ENCODE results near the gene INTS1. TPM values are rescaled to one million over a fixed set of nuclear protein-coding genes. Genes with fewer than 3 reads are reported as not detected.

The INTS1 gene
- total RNA-seq, 1 experiment from 2014 or later = 161 TPM

DNA sequence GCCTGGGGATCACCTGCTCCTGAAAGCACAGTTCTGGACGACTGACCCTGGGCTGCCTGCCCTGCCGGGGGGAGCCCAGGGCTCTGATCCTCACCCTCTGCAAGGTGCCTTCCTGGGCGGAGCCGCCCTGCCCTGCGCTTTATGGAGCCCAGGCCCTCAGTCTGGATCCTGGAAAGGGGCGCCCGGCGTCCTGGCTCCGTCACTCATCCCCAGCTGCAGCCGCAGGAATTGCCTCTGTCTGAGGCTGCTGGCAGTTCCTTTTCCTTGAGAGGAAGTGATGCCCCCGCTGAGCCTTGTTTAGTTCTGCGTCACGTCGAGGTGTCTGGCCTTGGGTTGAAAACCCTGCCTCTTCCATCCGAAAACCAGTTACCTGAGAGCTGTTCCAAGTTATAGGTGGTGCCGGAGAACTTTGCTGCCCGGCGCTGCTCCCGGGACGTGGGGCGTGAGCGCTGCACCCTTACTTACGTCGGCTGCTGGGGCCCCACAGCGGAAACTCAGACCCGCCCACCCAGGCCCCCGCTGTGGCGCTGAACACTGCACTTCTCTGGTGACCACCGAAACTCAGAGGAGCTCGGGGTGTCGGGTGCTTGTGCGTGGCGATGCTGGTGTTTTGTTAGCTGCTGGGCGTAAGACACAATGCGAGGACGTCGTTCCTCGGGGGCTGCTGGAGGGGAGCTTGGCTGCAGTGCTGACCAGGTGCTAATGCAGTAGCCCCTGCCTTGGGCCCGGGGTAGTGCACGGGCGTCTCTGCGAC lies 31.7 kb upstream of the INTS1 start:
- no peak for DNase-seq (ENCODE audit: low spot score)
- no peaks in the 10 kb centered on the region for H3K36me3 Mint-ChIP-seq
- H3K4me1 Mint-ChIP-seq = peaks cover 34% of the 10 kb centered on the region
- ATAC-seq = no peak
- H3K9me3 Mint-ChIP-seq = no peaks in the 10 kb centered on the region
- CTCF ChIA-PET = interaction anchor here (2.1 to 3.0 kb wide), 3 partner anchors 12 to 62 kb away, joined by 7 to 20 read pairs (median 8); partner anchors contain the start of gene TMEM184A
- no peak overlapping the region; the same call in 1 of the 2 replicates for H3K27ac Mint-ChIP-seq
- H3K4me3 Mint-ChIP-seq = no peak overlapping the region
- TF ChIP-seq PRRX2 (CRISPR knock-in tag; IDR thresholded peaks at IDR 0.05) (no peak), HMGA2 (CRISPR knock-in tag; IDR thresholded peaks at IDR 0.05) (no peak), NFYB (CRISPR knock-in tag; conservative IDR thresholded peaks at IDR 0.05; ENCODE audit: low read depth) (no peak), FOXJ3 (CRISPR knock-in tag; IDR thresholded peaks at IDR 0.05; ENCODE audit: borderline replicate concordance) (no peak), SP1 (CRISPR knock-in tag; conservative IDR thresholded peaks at IDR 0.05) (no peak), OVOL2 (CRISPR knock-in tag; IDR thresholded peaks at IDR 0.05; ENCODE audit: borderline replicate concordance) (no peak), ZNF423 (CRISPR knock-in tag; IDR thresholded peaks at IDR 0.05) (no peak), NFATC4 (CRISPR knock-in tag; IDR thresholded peaks at IDR 0.05) (no peak), ETV6 (CRISPR knock-in tag; IDR thresholded peaks at IDR 0.05) (no peak), ZNF416 (CRISPR knock-in tag; IDR thresholded peaks at IDR 0.05) (no peak), ZBTB21 (CRISPR knock-in tag; IDR thresholded peaks at IDR 0.05; ENCODE audit: borderline replicate concordance) (no peak), CREM (CRISPR knock-in tag; IDR thresholded peaks at IDR 0.05) (no peak), JAZF1 (CRISPR knock-in tag; IDR thresholded peaks at IDR 0.05) (no peak)
- TF ChIP-seq, protein P1, sequence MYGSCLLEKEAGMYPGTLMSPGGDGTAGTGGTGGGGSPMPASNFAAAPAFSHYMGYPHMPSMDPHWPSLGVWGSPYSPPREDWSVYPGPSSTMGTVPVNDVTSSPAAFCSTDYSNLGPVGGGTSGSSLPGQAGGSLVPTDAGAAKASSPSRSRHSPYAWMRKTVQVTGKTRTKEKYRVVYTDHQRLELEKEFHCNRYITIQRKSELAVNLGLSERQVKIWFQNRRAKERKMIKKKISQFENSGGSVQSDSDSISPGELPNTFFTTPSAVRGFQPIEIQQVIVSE (CRISPR knock-in tag; IDR thresholded peaks at IDR 0.05; ENCODE audit: borderline replicate concordance) = no peak
- TF ChIP-seq, protein P2, sequence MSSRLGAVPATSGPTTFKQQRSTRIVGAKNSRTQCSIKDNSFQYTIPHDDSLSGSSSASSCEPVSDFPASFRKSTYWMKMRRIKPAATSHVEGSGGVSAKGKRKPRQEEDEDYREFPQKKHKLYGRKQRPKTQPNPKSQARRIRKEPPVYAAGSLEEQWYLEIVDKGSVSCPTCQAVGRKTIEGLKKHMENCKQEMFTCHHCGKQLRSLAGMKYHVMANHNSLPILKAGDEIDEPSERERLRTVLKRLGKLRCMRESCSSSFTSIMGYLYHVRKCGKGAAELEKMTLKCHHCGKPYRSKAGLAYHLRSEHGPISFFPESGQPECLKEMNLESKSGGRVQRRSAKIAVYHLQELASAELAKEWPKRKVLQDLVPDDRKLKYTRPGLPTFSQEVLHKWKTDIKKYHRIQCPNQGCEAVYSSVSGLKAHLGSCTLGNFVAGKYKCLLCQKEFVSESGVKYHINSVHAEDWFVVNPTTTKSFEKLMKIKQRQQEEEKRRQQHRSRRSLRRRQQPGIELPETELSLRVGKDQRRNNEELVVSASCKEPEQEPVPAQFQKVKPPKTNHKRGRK (CRISPR knock-in tag; IDR thresholded peaks at IDR 0.05; ENCODE audit: borderline replicate concordance) = no peak
- TF ChIP-seq, protein P3, sequence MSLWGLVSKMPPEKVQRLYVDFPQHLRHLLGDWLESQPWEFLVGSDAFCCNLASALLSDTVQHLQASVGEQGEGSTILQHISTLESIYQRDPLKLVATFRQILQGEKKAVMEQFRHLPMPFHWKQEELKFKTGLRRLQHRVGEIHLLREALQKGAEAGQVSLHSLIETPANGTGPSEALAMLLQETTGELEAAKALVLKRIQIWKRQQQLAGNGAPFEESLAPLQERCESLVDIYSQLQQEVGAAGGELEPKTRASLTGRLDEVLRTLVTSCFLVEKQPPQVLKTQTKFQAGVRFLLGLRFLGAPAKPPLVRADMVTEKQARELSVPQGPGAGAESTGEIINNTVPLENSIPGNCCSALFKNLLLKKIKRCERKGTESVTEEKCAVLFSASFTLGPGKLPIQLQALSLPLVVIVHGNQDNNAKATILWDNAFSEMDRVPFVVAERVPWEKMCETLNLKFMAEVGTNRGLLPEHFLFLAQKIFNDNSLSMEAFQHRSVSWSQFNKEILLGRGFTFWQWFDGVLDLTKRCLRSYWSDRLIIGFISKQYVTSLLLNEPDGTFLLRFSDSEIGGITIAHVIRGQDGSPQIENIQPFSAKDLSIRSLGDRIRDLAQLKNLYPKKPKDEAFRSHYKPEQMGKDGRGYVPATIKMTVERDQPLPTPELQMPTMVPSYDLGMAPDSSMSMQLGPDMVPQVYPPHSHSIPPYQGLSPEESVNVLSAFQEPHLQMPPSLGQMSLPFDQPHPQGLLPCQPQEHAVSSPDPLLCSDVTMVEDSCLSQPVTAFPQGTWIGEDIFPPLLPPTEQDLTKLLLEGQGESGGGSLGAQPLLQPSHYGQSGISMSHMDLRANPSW (CRISPR knock-in tag; conservative IDR thresholded peaks at IDR 0.05; ENCODE audit: low read depth) = no peak
- TF ChIP-seq, protein P4, sequence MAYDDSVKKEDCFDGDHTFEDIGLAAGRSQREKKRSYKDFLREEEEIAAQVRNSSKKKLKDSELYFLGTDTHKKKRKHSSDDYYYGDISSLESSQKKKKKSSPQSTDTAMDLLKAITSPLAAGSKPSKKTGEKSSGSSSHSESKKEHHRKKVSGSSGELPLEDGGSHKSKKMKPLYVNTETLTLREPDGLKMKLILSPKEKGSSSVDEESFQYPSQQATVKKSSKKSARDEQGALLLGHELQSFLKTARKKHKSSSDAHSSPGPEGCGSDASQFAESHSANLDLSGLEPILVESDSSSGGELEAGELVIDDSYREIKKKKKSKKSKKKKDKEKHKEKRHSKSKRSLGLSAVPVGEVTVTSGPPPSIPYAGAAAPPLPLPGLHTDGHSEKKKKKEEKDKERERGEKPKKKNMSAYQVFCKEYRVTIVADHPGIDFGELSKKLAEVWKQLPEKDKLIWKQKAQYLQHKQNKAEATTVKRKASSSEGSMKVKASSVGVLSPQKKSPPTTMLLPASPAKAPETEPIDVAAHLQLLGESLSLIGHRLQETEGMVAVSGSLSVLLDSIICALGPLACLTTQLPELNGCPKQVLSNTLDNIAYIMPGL (CRISPR knock-in tag; IDR thresholded peaks at IDR 0.05) = no peak
- H3K27me3 Mint-ChIP-seq (ENCODE audit: low read depth) = no peaks in the 10 kb centered on the region
- POLR2A ChIA-PET = no interaction called here

DNA sequence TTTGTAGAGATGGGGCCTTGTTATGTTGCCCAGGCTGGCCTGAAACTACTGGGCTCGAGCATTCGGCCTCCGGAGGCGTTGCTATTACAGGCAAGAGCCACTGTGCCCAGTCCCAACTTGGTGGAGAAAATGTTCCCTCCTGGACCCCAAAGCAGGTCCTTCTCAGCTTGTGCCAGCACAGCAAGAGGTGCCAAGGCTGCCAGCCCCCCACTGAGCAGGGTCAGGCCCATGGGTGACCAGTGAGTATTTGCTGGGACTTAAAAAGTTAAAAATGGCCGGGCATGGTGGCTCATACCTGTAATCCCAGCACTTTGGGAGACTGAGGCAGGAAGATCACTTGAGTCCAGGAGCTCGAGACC lies 30.9 kb upstream of the INTS1 start:
- no peaks in the 10 kb centered on the region for H3K9me3 Mint-ChIP-seq
- ATAC-seq (no peak), DNase-seq (ENCODE audit: low spot score) (no peak)
- peaks cover 34% of the 10 kb centered on the region for H3K4me1 Mint-ChIP-seq
- H3K36me3 Mint-ChIP-seq = no peaks in the 10 kb centered on the region
- H3K27ac Mint-ChIP-seq = no peak overlapping the region
- POLR2A ChIA-PET = interaction anchor here (0.7 kb wide), 1 partner anchor 246 kb away, joined by 5 read pairs; no protein-coding TSS in a partner anchor
- CTCF ChIA-PET = interaction anchor here (2.4 to 3.0 kb wide), 2 partner anchors 13 to 21 kb away, joined by 7 to 20 read pairs; partner anchors contain the start of gene TMEM184A
- no peaks in the 10 kb centered on the region for H3K27me3 Mint-ChIP-seq (ENCODE audit: low read depth)
- no peak overlapping the region for H3K4me3 Mint-ChIP-seq
- TF ChIP-seq ZNF671 (CRISPR knock-in tag; IDR thresholded peaks at IDR 0.05) = no peak
- no peak for TF ChIP-seq TCF7 (CRISPR knock-in tag; IDR thresholded peaks at IDR 0.05; ENCODE audit: low read depth)
- TF ChIP-seq, protein P5, sequence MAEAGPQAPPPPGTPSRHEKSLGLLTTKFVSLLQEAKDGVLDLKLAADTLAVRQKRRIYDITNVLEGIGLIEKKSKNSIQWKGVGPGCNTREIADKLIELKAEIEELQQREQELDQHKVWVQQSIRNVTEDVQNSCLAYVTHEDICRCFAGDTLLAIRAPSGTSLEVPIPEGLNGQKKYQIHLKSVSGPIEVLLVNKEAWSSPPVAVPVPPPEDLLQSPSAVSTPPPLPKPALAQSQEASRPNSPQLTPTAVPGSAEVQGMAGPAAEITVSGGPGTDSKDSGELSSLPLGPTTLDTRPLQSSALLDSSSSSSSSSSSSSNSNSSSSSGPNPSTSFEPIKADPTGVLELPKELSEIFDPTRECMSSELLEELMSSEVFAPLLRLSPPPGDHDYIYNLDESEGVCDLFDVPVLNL (CRISPR knock-in tag; IDR thresholded peaks at IDR 0.05; ENCODE audit: borderline replicate concordance, low read depth) = no peak
- TF ChIP-seq, protein P6, sequence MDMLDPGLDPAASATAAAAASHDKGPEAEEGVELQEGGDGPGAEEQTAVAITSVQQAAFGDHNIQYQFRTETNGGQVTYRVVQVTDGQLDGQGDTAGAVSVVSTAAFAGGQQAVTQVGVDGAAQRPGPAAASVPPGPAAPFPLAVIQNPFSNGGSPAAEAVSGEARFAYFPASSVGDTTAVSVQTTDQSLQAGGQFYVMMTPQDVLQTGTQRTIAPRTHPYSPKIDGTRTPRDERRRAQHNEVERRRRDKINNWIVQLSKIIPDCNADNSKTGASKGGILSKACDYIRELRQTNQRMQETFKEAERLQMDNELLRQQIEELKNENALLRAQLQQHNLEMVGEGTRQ (CRISPR knock-in tag; IDR thresholded peaks at IDR 0.05) = no peak
- TF ChIP-seq, protein P7, sequence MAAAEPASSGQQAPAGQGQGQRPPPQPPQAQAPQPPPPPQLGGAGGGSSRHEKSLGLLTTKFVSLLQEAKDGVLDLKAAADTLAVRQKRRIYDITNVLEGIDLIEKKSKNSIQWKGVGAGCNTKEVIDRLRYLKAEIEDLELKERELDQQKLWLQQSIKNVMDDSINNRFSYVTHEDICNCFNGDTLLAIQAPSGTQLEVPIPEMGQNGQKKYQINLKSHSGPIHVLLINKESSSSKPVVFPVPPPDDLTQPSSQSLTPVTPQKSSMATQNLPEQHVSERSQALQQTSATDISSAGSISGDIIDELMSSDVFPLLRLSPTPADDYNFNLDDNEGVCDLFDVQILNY (CRISPR knock-in tag; IDR thresholded peaks at IDR 0.05) = no peak
- TF ChIP-seq, protein P8, sequence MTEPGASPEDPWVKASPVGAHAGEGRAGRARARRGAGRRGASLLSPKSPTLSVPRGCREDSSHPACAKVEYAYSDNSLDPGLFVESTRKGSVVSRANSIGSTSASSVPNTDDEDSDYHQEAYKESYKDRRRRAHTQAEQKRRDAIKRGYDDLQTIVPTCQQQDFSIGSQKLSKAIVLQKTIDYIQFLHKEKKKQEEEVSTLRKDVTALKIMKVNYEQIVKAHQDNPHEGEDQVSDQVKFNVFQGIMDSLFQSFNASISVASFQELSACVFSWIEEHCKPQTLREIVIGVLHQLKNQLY (CRISPR knock-in tag; IDR thresholded peaks at IDR 0.05) = no peak
- TF ChIP-seq ZBTB21 (CRISPR knock-in tag; IDR thresholded peaks at IDR 0.05; ENCODE audit: borderline replicate concordance) = no peak
- no peak for TF ChIP-seq IRF2 (CRISPR knock-in tag; IDR thresholded peaks at IDR 0.05; ENCODE audit: borderline replicate concordance, low read depth)
- TF ChIP-seq NR3C1 (CRISPR knock-in tag; conservative IDR thresholded peaks at IDR 0.05; ENCODE audit: low read depth) = no peak
